ENCODE data around the gene PPP1R3F.

PPP1R3F gene

GRCh38 chrX:49269767-49270248 is at the start of gene PPP1R3F:
Gene PPP1R3F (plus strand): TSS chrX:49269793. CDS start chrX:49269870, 77 bp downstream.
- no peaks in the 10 kb centered on the region for H3K27me3 Mint-ChIP-seq
- H3K4me1 Mint-ChIP-seq, result peaks cover 54% of the 10 kb centered on the region
- peak within 1 kb of the TSS; percentile 100 for H3K27ac Mint-ChIP-seq
- H3K9me3 Mint-ChIP-seq, result no peaks in the 10 kb centered on the region
- H3K4me3 Mint-ChIP-seq, result peak within 1 kb of the TSS; percentile 97
- H3K36me3 Mint-ChIP-seq, result peaks cover 1% of the 10 kb centered on the region

- H3K27ac Mint-ChIP-seq, result no peak overlapping the region
- no peaks in the 10 kb centered on the region for H3K36me3 Mint-ChIP-seq
- H3K27me3 Mint-ChIP-seq, result no peaks in the 10 kb centered on the region
- no peaks in the 10 kb centered on the region for H3K4me1 Mint-ChIP-seq
- no peaks in the 10 kb centered on the region for H3K9me3 Mint-ChIP-seq
- no peak overlapping the region for H3K4me3 Mint-ChIP-seq
Observed at GRCh38 chrX:49220100-49220499, 49.5 kb upstream of the PPP1R3F start.

GRCh38 chrX:49221868-49222267 is 47.7 kb upstream of the PPP1R3F start:
- no peaks in the 10 kb centered on the region for H3K4me1 Mint-ChIP-seq
- no peak overlapping the region for H3K27ac Mint-ChIP-seq
- no peaks in the 10 kb centered on the region for H3K36me3 Mint-ChIP-seq
- H3K27me3 Mint-ChIP-seq, result no peaks in the 10 kb centered on the region
- no peak overlapping the region for H3K4me3 Mint-ChIP-seq
- H3K9me3 Mint-ChIP-seq, result no peaks in the 10 kb centered on the region

GRCh38 chrX:49225858-49226257 is 43.7 kb upstream of the PPP1R3F start:
- H3K27me3 Mint-ChIP-seq, result no peaks in the 10 kb centered on the region
- H3K9me3 Mint-ChIP-seq, result no peaks in the 10 kb centered on the region

DNA sequence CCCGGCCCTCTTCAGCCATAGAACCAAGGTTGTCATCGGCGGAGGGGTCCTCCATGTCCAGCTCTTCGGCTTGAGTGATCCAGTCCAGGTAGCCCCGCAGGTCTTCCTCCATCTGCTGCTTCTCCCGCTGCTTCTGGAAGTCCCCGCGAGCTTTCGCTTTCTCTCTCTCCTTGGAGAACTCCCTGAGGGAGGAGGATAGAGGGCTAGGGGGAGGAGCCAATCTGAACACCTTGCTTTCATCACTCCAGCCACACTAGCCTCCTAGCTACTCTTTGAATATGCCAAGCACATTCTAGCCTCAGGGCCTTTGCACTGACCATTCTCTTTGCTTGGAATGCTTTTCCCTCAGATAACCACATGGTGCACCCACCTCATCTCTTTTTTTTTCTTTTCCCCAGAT is 42.6 kb upstream of the PPP1R3F start:
- no peaks in the 10 kb centered on the region for H3K36me3 Mint-ChIP-seq
- H3K27me3 Mint-ChIP-seq, result no peaks in the 10 kb centered on the region
- no peak overlapping the region for H3K27ac Mint-ChIP-seq
- H3K4me1 Mint-ChIP-seq, result no peaks in the 10 kb centered on the region
- H3K9me3 Mint-ChIP-seq, result no peaks in the 10 kb centered on the region
- H3K4me3 Mint-ChIP-seq, result no peak overlapping the region

More at GRCh38 chrX:49225858-49226257, 43.7 kb upstream of the PPP1R3F start:
- H3K36me3 Mint-ChIP-seq, result no peaks in the 10 kb centered on the region
- H3K4me1 Mint-ChIP-seq, result no peaks in the 10 kb centered on the region
- H3K4me3 Mint-ChIP-seq, result no peak overlapping the region
- no peak overlapping the region for H3K27ac Mint-ChIP-seq

DNA sequence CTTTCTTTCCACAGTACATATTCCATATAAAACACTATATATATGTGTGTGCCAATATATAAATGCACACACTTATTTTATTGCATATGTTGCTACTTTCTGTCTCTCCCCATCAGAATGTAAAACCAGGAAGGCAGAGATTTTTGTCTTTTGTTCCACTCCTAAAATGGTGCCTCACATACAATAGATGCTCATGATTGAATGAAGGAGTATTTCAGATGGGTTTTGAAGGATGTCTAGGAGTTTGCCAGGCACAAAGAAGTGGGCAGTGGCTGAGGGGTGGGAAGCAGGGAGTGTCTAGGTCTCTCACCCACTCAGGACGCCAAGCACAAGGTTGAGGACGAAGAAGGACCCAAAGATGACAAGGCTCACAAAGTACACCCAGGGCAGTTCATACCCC is 41.9 kb upstream of the PPP1R3F start:
- Mint-ChIP-seq H3K4me1 (no peaks in the 10 kb centered on the region), H3K36me3 (no peaks in the 10 kb centered on the region), H3K9me3 (no peaks in the 10 kb centered on the region), H3K27me3 (no peaks in the 10 kb centered on the region), H3K27ac (no peak overlapping the region), H3K4me3 (no peak overlapping the region)

- Mint-ChIP-seq H3K36me3 (no peaks in the 10 kb centered on the region), H3K27ac (no peak overlapping the region), H3K4me1 (no peaks in the 10 kb centered on the region), H3K9me3 (no peaks in the 10 kb centered on the region), H3K4me3 (no peak overlapping the region), H3K27me3 (no peaks in the 10 kb centered on the region)
Observed at GRCh38 chrX:49228185-49228584, 41.4 kb upstream of the PPP1R3F start.

DNA sequence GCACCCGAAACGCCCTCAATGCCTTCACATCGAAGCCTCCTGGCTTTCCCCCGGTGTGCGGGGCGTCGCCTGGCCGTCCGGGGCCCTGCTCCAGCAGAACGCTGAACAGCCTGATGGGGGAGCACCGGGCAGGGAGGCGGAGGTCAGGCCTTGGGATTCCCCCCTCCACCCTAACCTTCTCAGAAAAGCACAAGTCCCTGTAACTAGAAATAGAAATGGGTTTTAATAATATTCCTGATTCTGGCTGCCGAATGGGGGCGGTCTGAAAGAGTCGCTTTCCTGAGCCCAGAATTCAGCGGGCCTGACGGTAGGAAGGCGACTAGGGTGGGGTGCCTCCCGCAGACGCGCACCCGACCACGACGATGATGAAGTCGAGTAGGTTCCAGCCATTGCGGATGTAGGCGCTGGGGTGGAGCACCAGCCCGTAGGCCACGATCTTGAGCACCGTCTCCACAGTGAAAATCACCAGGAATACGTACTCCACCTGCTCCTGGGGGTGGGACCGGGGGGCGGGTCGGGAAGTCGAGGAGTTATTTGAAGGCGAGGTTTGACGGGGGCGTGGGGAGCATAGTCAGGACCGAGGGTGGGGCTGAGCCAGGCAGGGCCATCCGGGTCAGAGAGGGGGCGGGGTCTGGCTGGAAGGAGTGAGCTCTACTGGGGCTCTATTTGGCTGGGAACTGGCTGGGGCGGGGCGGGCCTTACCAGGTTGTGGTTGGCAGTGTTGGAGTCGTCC is 38.9 kb upstream of the PPP1R3F start:
- Mint-ChIP-seq H3K36me3 (no peaks in the 10 kb centered on the region), H3K27me3 (no peaks in the 10 kb centered on the region), H3K4me1 (peaks cover 5% of the 10 kb centered on the region), H3K9me3 (no peaks in the 10 kb centered on the region), H3K4me3 (peak overlapping the region; percentile 79), H3K27ac (peak overlapping the region; percentile 46)

DNA sequence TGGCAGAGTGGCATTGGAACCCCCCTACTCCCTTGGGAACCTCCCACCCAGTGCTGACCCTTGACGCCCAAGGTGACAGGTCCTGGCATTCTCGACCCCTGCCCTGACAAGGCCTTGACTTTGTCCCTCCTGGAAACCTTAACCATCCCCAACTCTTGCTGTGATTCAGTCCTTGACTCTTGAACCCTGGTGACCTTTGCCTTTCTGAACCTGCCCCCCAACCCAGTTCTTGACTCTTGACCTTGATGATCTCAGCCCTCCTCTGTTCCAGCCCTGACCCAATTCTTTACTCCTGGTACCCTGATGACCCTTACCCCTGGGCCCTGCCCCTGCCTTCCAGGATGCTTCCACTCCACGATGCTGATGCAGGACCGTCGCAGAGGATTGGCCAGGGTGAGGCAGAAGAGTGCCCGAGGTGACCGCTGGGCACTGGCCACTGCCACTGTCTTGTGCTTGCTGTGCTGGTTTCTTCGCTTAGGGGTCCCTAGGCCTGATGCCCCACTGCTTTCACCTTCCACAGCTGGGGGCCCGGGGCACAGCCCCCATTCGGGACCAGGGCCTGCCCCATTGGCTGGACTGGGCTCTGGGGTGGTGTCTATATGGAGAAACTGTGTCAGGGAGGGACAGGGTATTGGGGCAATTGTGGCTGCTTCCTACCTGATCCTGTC is 38.1 kb upstream of the PPP1R3F start:
- peak overlapping the region; percentile 79 for H3K4me3 Mint-ChIP-seq
- peaks cover 5% of the 10 kb centered on the region for H3K4me1 Mint-ChIP-seq
- H3K27ac Mint-ChIP-seq, result peak overlapping the region; percentile 82
- H3K36me3 Mint-ChIP-seq, result no peaks in the 10 kb centered on the region
- no peaks in the 10 kb centered on the region for H3K9me3 Mint-ChIP-seq
- H3K27me3 Mint-ChIP-seq, result no peaks in the 10 kb centered on the region

GRCh38 chrX:49232525-49232924 is 37.1 kb upstream of the PPP1R3F start:
- peaks cover 15% of the 10 kb centered on the region for H3K4me1 Mint-ChIP-seq
- H3K27me3 Mint-ChIP-seq, result no peaks in the 10 kb centered on the region
- H3K9me3 Mint-ChIP-seq, result no peaks in the 10 kb centered on the region
- peak overlapping the region; percentile 59 for H3K27ac Mint-ChIP-seq
- no peak overlapping the region for H3K4me3 Mint-ChIP-seq
- H3K36me3 Mint-ChIP-seq, result peaks cover 2% of the 10 kb centered on the region

- peaks cover 15% of the 10 kb centered on the region for H3K4me1 Mint-ChIP-seq
- peak within 1 kb of the TSS; percentile 59 for H3K27ac Mint-ChIP-seq
- H3K9me3 Mint-ChIP-seq, result no peaks in the 10 kb centered on the region
- peaks cover 2% of the 10 kb centered on the region for H3K36me3 Mint-ChIP-seq
- no peaks in the 10 kb centered on the region for H3K27me3 Mint-ChIP-seq
- no peak within 1 kb of the TSS for H3K4me3 Mint-ChIP-seq
Observed at GRCh38 chrX:49233176-49233575, 36.4 kb upstream of the PPP1R3F start, which contains the start of gene CACNA1F. Gene CACNA1F (minus strand): TSS chrX:49233340. CDS start chrX:49233309, 31 bp downstream.

- no peaks in the 10 kb centered on the region for H3K27me3 Mint-ChIP-seq
- no peak overlapping the region for H3K4me3 Mint-ChIP-seq
- H3K4me1 Mint-ChIP-seq, result peaks cover 18% of the 10 kb centered on the region
- H3K9me3 Mint-ChIP-seq, result no peaks in the 10 kb centered on the region
- no peak overlapping the region for H3K27ac Mint-ChIP-seq
- peaks cover 2% of the 10 kb centered on the region for H3K36me3 Mint-ChIP-seq
Observed at GRCh38 chrX:49233887-49234555, 35.6 kb upstream of the PPP1R3F start.

GRCh38 chrX:49237060-49237459 is 32.5 kb upstream of the PPP1R3F start:
- H3K36me3 Mint-ChIP-seq, result peaks cover 3% of the 10 kb centered on the region
- no peaks in the 10 kb centered on the region for H3K27me3 Mint-ChIP-seq
- H3K4me1 Mint-ChIP-seq, result peaks cover 31% of the 10 kb centered on the region
- no peaks in the 10 kb centered on the region for H3K9me3 Mint-ChIP-seq
- H3K27ac Mint-ChIP-seq, result peak overlapping the region; percentile 93
- H3K4me3 Mint-ChIP-seq, result peak overlapping the region; percentile 81

- H3K27ac Mint-ChIP-seq, result no peak overlapping the region
- H3K4me3 Mint-ChIP-seq, result no peak overlapping the region
- peaks cover 31% of the 10 kb centered on the region for H3K4me1 Mint-ChIP-seq
- H3K36me3 Mint-ChIP-seq, result peaks cover 3% of the 10 kb centered on the region
- H3K27me3 Mint-ChIP-seq, result no peaks in the 10 kb centered on the region
- H3K9me3 Mint-ChIP-seq, result no peaks in the 10 kb centered on the region
Observed at GRCh38 chrX:49238735-49239134, 30.9 kb upstream of the PPP1R3F start.

GRCh38 chrX:49242545-49243066 is 27.0 kb upstream of the PPP1R3F start:
- Mint-ChIP-seq H3K4me1 (peaks cover 21% of the 10 kb centered on the region), H3K4me3 (no peak overlapping the region), H3K27me3 (no peaks in the 10 kb centered on the region), H3K27ac (no peak overlapping the region), H3K9me3 (no peaks in the 10 kb centered on the region), H3K36me3 (peaks cover 8% of the 10 kb centered on the region)
